GM18519 (cell line): Measurements from ENCODE around the gene MEAF6.

Source experiments
- ATAC-seq: cut with Tn5 transposase; IDR thresholded peaks from one replicate; pipeline ENCODE4 v1.9.1; 2021; ENCODE audit warnings: mild to moderate bottlenecking, moderate library complexity; ENCODE audit not compliant: unreplicated experiment, low FRiP score

The MEAF6 gene

GRCh38 chr1:37448185-37448584 lies 66.4 kb downstream of the MEAF6 start:
- ATAC-seq, result no peak

GRCh38 chr1:37446874-37447273 lies 67.7 kb downstream of the MEAF6 start:
- no peak for ATAC-seq

GRCh38 chr1:37442644-37443043 lies 71.9 kb downstream of the MEAF6 start:
- no peak for ATAC-seq
